ENCODE results near the gene ITGA7.

The ITGA7 gene

GRCh38 chr12:55707841-55708694 is at the start of gene ITGA7:
Gene ITGA7 (minus strand): TSS chr12:55707904. CDS start chr12:55707682, 222 bp downstream.
- DNase-seq: peak; percentile 43

- no peak for DNase-seq
Observed at GRCh38 chr12:55755246-55755645, 47.5 kb upstream of the ITGA7 start.

- no peak for DNase-seq
Observed at GRCh38 chr12:55748230-55748993, 40.7 kb upstream of the ITGA7 start.

GRCh38 chr12:55746913-55747231 is 39.2 kb upstream of the ITGA7 start:
- DNase-seq: no peak

- DNase-seq: no peak
Observed at GRCh38 chr12:55746174-55746912, 38.6 kb upstream of the ITGA7 start.

GRCh38 chr12:55745361-55746173 is 37.9 kb upstream of the ITGA7 start:
- DNase-seq: no peak

- no peak for DNase-seq
Observed at GRCh38 chr12:55744340-55745030, 36.8 kb upstream of the ITGA7 start.

- DNase-seq: peak; percentile 71
Observed at GRCh38 chr12:55743406-55744339, 36.0 kb upstream of the ITGA7 start.

GRCh38 chr12:55742719-55743405 is 35.2 kb upstream of the ITGA7 start, which contains the start of gene GDF11:
Gene GDF11 (plus strand): TSS chr12:55743122. CDS start chr12:55743317, 195 bp downstream.
- DNase-seq: peak; percentile 82

GRCh38 chr12:55741931-55742680 is 34.4 kb upstream of the ITGA7 start:
- no peak for DNase-seq

GRCh38 chr12:55739025-55739378 is 31.3 kb upstream of the ITGA7 start:
- no peak for DNase-seq

GRCh38 chr12:55738123-55739024 is 30.7 kb upstream of the ITGA7 start:
- DNase-seq: peak; percentile 82

GRCh38 chr12:55737581-55738122 is 29.9 kb upstream of the ITGA7 start:
- DNase-seq: no peak

GRCh38 chr12:55736780-55737580 is 29.3 kb upstream of the ITGA7 start:
- peak; percentile 72 for DNase-seq

GRCh38 chr12:55736076-55736475 is 28.4 kb upstream of the ITGA7 start:
- no peak for DNase-seq

- no peak for DNase-seq
Observed at GRCh38 chr12:55734595-55734994, 26.9 kb upstream of the ITGA7 start.

GRCh38 chr12:55733858-55734257 is 26.2 kb upstream of the ITGA7 start:
- DNase-seq: no peak
